Measurements from ENCODE around the gene ADCY6.
A peak's percentile ranks its signal among the peaks of the same experiment; 100 is the strongest.
"Not testable (repeated sequence)": the region's sequence is repeated elsewhere in the genome, so short reads cannot be mapped to it uniquely, and the experiment has no call there.

ADCY6 gene

DNA sequence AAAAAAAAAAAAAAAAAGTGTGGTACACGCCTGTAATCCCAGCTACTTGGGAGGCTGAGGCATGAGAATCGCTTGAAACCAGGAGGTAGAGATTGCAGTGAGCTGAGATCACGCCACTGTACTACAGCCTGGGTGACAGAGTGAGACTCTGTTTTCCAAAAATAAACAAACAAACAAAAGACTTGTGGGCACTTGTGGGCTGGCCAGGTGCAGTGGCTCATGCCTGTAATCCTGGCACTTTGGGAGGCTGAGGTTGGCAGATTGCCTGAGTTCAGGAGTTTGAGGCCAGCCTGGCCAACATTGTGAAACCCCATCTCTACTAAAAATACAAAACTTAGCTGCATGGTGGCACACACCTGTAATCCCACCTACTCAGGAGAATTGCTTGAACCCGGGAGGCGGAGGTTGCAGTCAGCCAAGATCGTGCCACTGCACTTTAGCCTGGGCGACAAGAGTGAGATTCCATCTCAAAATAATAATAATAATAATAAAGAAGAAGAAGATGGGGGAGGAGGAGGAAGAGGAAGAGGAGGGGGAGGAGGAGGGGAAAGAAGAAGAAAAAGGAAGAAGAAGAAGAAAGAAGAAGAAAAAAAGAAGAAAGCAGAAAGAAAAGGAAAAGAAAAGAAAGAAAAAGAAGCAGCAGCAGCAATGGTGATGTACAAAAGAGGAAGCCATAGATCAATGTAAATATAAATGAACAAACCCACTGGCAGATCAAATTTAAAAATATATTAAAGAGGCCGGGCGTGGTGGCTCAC is 44.5 kb downstream of the ADCY6 start:
- DNase-seq: no peak

GRCh38 chr12:48739618-48740269 is 49.1 kb downstream of the ADCY6 start:
- DNase-seq: no peak

GRCh38 chr12:48736456-48736855 is 52.4 kb downstream of the ADCY6 start:
- no peak for DNase-seq

DNA sequence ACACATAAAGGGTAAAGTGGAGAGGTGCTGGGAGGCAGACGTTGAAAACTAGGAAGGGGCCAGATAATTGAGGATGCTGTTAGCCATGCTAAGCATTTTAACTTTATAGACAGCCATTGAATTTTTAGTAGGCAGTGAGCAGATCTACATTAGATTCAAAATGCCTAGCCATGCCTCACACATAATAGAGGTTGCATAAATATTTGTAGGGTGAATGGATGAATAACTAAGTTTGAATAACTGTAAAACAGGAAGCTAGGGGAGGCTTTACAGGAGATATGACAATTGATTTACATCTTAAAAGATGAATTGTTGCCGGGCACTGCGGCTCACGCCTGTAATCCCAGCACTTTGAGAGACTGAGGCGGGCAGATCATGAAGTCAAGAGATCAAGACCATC is 60.1 kb downstream of the ADCY6 start:
- no peak for DNase-seq

GRCh38 chr12:48720737-48721136 is 68.2 kb downstream of the ADCY6 start:
- DNase-seq: not testable (repeated sequence)

- DNase-seq: not testable (repeated sequence)
These were observed 68.7 kb downstream of the ADCY6 start for GRCh38 chr12:48720171-48720570.

- DNase-seq: not testable (repeated sequence)
These were observed 69.9 kb downstream of the ADCY6 start for GRCh38 chr12:48719002-48719401.

- DNase-seq: no peak
These were observed 71.6 kb downstream of the ADCY6 start for GRCh38 chr12:48717252-48717695.

DNA sequence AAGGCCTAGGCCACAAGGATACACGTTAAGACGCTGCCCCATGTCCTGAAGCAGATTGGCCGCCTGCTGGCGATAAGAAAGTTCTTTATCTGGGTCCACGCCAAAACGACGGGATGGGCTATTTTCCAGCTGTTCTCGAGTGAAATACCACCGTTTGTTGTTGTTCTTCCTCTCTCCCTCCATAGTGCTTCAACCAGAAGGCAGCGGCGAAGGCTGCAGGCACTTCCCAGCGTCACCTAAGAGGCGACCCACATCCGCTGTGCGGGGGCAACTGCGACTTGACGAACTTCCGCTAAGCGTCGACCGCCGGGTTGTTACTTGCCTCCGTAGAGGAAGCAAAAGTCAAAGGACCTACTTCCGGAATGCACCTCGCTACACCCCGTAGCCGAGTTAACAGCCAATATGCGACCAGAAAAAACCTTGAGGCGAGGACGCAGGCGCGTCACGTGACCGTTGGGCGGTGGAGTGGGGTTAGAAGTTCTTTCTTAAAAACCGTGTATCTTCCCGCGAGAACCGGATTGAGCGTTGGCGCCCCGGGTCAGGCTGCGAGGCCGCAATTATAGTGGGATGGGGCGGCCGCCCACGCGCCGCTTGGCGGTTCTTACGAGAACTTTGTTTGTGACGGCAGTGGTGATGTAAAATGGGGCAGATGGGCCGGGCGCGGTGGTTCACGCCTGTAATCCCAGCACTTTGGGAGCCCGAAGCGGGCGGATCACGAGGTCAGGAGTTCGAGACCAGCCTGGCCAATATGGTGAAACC is 72.2 kb downstream of the ADCY6 start, which contains the start of gene CCNT1:
TSS of gene CCNT1 (minus strand) at position 215 of the 759 bp plus-strand sequence. CDS start at position 183, 32 bp downstream.
- peak; percentile 99 for DNase-seq

Data from NCI-H446 treated with DMSO at 0.1 percent for 48 hours (cell line).